Non-pigmented ciliary epithelial cell (primary cell): ENCODE measurements around the gene SLC6A11.

Experiments used
- DNase-seq: peaks from one replicate; pipeline ENCODE4 v3.0.0-alpha.2; 2010; ENCODE audit warnings: low read depth

Gene SLC6A11

DNA sequence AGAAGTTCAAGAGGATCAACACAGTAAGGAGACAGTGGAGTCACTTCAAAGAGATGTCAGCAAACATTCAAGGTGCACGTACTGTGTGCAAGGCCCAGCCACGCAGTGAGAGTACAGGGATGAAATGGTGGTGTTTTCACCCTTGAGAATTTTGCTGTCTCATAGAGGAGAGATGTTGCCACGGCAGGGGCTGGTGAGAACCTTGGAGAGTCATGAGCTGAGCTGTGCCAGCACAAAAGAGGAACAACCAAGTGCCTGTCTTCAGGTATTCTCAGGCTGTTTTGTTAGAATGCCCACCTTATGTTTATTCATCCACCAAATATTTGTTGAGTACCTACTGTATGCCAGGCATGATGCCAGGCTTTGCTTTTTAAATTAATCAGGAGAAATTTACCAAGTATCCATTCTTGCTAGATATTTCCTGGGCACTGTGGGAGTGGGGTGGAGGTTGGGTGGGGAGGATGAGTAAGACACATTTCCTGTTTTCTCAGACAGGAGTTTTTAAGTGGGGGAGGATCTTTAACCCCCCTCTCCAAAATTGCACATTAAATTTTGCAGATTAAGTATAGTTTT is 72.6 kb downstream of the SLC6A11 start:
- no peak for DNase-seq

DNA sequence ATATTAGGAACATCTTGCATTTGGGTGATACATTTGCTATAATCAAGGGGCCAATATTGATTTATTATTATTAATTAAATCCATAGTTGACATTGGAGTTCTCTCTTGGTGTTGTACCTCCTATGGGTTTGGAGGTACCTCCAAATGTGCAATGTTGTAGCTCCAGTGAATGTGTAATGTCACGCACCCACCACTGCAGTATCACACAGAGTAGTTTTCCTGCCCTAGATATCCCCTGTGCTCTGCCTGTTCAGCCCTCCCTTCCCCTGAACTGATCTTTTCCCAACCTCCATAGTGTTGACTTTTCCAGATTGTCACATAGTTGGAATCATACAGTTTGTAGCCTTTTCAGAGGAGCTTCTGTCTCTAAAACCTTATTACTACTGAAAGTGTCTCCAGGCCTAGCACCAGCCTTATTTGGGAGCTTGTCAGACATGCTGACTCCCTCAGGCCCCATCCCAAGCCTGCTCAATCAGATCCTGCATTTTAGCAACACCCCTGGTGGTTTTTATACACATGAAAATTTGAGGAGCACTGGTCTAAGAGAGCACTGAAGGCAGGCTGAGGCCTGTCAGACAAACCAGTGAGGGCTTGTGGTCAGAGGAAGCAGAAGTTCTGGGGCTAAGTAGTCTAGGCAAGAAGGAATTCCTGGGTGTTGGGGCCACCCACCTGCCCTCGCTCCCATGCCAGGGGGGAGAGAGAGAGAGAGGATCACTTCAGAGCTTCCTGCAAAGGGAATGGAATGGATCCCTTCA is 73.4 kb downstream of the SLC6A11 start:
- DNase-seq, result no peak

DNA sequence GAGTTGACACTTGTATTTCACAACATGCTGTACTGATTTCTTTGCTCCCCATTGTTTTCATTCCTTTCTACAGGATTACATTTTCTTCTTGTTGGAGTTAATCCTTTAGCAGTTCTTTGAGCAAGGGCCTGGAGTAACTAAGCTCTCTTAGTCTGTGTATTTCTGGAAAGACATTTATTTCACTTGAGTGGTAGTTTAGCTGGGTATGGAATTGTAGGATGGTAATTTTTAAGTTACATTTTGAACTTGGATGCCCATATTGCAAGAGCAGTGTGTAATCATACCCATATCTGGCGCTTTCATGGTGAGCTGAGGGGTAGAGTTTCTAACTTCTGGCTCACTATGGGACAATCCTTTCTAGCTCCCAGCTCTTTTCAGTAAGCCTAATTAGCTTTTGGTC is 74.6 kb downstream of the SLC6A11 start:
- no peak for DNase-seq

DNA sequence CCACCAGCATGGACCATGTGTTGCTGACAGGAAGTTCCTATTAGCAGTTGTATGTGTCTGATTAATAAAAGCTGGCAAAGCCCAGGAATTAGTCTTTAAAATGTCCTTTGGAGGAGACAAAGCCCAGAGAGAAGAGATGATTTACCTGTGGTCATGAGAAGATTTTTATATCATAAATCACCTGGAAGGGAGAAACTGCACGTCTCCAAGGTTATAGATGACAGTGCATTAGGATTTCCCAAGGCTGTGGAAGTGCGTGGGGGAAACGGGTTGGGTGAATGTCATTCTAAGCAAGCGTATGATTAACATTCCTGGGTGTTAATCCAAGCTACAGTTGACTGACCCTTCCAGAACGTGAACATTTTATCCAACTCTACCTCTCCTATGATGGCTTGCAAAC is 76.6 kb downstream of the SLC6A11 start:
- no peak for DNase-seq

DNA sequence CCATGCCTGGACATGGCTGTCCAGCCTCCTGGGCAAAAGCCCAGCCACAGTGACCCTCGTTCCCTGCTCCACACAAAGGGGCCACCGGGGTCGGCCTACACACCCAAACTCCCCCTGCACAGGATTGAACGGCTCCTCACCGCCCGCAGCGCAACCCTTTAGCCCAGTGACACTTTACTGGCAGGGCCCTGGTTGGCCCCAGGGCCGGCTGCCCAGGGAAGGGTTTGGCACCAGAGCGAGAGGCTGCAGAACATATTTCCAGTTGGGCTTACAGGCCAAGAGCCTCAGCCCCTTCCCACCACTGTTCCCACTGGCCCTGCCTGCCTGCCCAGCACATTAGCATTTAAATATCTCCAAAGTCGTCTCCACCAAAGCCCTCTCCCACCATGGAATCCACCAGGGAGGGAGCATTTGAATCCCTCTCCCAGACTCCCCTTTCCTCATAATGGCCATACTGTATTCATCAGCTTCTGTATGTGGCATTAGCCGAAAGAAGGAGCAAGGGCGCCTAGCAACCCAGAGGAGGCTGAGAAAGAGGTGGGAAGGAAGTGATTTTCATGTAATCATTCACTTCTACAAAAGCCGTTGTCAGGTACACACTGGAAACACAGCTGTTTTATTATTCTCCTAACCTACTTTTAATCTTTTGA is 85.4 kb downstream of the SLC6A11 start:
- no peak for DNase-seq

DNA sequence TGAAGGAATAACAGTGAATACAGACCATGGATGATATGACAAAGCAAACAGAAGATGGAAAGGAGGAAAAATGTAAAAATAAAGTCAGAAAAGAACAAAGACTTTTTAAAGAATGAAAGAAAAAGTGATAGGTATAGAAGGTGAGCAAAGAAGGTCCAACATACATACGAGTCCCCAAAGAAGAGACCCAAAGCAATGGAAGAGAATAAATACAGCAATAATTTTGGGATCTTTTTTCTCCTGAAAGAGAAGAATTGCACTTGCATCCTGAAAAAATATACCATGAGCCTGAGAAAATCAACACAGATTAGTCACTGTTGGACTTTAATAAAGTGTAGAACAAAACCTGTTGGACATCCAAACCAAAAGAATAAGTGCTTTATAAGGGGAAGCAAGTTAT is 91.2 kb downstream of the SLC6A11 start:
- DNase-seq, result no peak

DNA sequence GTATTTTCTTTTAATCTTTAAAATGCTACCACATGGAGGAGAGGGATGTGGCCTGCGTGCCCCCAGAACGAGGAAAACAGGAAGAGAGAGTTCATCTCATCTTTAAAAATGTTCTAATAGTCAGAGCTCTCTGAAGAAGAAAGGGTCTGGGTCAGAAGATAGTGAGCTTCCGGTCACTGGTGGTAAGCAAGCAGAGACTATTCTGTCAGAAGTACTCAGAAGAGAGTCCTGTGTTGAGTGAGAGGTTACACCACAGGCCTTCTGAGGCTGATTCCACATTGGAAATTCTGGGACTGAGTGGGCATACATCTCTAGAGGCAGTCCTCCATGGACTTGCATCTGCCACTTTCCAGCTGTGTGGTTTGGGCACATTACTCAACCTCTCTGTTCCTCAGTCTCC is 94.3 kb downstream of the SLC6A11 start:
- DNase-seq, result no peak

DNA sequence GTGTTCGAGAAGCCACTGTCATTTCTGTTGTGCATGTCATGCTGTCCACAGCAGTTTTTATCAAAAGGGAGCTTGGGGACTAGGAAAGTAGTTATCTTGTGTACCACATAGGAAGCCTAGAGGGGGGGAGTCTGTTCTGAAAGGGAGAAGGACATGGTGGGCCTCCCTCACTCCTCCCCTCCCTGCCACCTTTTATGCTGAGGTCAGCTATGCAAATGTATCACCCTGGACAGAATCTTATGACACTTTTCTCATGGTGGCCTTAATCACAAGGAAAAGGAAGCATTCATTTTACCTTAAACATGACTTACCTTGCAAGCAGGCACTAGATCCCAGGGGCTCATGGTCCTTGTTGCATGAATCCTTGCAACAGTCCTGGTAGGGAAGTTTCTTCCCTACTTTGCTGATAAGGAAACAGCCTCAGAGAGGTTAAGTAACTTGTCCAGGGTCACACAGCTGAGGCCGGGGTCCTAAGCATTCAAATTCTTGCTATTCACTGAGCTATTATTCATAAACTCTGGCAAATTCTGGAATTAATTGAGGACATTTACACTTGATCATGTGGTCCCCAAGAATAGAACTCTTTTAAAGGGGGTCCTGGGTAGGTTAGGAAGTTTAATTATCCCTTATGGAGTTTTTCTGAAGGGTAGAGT is 95.4 kb downstream of the SLC6A11 start:
- DNase-seq, result no peak

DNA sequence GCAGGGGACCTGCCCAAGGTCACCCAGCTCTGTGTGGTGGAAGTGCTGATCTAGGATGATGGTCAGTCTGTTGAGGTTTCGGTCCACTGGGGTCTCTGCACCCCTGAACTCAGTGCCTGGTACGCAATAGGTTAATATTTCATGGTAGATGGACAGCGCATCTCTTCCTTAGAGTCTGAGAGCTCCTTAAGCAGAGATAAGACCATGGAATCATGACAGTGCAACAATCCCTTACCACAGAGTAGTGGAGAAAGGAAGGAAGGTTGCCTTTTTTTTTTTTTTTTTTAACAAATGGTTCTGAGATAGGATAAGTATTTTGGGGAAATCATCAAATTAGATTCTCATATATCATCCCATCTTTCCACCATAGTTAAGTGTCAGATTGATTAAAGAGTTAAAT is 96.8 kb downstream of the SLC6A11 start:
- no peak for DNase-seq

DNA sequence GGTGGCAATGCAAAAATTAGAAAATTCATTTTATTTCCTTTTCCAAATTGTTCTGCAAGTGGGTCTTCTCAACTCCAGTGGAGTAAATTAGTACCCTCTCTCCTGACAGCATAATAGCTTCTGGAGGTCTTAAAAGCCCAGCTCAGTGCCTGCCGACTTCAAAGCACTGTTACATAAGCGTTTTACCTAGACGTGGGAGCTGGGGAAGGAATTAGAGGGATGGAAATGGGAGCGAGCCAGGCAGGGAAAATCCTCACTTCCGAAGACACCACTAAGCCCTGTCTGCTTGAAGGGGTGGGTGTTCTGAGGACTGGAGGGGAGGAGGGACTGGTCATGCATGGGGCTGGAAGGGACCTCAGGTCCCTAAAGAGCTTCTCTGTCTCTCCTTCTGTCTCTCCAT is 99.3 kb downstream of the SLC6A11 start:
- DNase-seq, result no peak

DNA sequence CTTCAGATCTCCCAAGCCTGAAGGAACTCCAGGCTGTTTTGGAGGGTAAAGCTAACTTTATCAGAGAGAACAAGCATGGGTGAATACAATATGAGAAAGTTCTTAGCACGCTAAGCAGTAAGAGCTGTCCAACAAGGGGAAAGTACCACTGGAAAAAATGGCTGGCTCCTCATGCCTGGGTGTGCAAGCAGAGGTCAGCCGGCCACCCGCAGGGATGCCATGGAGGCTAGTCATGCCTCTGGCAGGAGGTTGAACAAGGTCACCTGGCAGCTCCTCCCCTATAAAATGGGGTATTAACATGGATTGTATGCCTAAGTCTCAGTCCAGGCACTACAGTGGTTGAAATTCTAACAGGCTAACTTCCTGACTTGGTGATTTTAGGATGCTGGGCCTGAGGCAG is 101.1 kb downstream of the SLC6A11 start:
- no peak for DNase-seq

DNA sequence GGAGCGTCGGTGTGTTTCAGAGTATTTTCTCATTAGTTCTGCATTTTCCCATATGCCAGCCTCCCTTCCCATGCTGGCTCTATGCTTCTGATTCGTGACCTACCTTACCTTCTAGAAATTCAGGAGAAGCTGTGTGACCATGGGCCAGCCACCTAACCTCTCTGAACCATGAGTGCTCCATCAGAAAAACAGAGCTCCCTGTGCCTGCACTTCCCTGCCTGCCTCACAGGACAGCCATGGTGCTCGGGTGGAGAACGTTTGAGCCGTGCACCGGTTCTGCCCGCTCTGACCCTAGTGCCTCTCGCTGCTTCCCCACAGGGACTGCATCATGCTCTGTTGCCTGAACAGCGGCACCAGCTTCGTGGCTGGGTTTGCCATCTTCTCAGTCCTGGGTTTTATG is 102.0 kb downstream of the SLC6A11 start:
- no peak for DNase-seq

DNA sequence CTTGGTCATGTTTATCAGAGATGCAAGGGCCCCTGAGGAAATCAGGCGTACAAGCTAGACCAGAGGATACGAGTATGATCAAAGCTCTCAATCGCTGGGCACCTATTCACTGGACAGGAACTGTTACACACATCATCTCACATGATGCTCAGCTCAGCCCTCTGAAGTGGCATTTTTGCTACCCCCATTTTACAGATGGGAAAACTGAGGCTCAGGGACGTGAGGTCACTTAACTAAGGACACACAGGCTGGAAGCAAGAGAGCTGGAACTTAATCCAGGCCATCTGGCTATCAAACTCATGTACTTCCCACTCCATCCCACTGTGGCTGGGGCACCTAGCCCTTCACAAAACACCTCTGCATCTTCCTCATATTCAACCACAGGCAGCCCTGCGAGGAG is 103.6 kb downstream of the SLC6A11 start:
- no peak for DNase-seq

DNA sequence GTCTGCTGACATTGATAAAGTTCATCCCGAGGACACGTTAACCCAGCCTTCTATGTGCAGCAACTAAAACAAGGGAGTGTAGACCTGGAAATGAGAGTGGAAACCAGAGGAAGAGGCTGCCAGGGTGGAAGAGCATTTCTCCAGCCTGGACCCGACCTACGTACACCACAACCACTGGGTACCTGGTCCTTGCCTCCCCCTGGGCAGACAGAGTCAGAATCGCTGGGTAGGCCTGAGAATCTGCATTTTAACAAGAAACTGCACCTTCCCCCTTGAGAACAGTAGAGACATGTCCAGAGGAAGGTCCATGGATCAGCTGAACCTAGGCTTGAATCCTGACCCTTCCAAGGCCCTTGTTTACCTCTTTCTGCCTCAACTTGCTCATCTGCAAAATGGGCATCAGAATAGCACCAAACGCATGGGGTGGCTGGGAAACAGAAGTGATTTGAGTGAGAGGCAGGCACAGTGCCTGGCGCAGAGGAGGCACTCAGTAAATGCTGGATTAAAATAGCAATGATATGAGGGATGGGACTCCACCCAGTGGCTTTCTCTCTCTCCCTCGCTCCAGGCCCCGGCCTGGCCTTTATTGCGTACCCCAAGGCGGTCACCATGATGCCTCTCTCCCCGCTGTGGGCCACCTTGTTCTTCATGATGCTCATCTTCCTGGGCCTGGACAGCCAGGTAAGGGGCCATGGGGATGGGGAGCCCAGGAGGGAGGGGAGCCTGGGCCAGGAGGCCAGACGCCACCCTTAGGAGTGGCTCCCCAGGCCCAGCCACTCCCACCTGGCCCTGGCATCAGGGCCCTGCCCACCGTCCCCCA is 109.6 kb downstream of the SLC6A11 start:
- DNase-seq, result no peak

DNA sequence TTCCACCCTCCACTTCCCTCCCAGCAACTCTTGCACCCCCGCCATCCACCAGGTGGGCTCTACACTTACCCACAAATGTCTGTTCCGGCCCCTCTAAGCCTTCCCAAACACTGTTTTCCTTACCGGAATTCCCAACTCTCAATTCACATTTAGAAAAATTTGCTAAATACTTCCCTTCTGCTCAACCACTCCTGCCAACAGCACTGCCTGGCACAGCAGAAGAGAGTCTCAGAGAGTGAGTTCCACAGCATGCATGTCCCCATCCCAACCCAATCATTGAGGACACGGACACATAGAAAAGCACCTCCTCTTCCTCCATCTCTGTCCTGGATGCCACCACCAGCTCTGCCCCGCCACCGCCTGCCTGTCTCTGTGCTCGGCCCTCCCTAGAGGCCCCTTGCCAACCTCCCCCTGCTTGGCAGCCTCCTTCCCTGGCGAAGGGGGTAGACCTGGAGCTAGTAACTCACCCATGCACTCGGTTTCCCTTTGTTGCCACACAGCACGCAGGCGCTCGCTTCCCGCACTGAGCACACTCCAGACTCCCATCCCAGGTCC is 110.3 kb downstream of the SLC6A11 start:
- DNase-seq, result no peak

DNA sequence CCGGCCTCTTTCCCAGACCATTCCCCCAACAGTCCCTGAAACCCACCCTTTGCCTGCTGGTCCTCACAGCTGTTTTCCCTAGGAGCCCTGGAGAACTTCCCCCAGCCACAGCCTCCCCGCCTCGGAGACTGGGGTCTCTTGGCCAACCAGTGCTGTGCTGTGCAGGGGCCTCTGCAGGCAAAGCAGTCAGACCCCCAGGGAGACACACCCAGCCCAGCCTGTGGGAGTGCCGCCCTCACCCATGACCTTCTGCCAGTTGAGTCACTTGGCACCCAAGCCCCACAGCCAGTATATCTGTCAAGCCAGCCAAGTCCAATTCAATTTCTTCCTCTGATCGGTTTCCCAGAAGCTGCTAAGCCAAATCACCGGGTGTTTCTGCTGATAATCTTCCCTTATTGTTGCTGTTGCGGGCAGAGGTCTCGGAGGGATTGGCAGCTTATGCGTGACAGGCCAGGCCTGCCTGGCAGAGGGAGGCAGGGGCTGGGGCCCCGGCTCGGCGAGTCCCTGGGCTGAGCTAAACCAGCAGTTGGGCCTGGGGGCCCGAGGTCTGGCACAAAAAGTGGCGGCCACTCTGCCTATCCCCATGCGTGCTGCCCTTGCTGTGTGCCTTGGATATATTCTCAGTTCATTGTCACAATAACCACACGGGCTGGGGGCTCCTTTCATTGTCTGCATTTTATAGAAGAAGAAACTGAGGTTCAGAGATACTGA is 110.9 kb downstream of the SLC6A11 start:
- DNase-seq, result no peak

DNA sequence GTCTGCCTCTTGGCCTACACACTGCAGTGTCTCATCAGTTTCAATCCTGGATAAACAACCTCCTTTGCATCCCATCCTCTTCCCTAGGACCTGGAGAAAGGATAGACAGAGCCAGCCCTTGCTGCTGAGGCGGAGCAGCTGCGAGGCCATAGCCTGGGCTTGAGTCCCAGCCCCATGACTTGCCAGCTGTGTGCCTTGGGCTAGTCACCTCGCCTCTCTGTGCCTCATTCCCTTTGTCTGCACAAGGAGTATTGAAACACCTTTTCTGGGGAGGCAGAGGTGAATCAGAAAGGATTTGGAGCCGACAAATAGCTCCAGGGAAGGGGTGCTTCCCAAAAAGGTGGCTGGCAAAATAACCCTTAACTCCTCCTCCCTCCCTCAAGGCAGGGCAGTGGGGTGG is 111.5 kb downstream of the SLC6A11 start:
- DNase-seq, result no peak

DNA sequence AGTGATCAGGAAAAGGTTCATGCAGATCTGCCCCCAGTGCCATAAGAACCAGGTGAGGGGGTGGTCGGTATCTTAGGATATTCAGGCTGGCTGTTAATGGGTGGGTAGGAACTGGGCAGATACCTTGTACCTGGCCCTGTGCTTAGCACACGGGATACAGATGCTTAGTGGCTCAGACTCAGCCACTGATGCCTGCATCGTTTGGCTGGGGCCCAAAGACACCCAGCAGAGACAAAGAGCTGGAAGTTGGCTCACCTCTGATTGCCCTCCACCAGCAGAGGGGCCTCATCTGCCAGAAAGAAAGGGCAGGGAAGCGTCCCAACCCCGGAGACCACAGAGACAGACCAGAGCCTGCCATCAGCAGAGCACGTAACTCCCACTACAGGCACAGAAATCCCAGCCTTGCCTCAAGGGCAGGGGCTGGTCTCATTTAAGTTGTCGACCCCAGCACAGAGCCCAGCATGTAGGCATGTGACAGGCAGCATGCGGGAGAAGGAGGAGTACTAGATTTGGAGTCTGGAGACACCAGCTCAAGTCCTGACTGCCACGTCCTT is 112.5 kb downstream of the SLC6A11 start:
- DNase-seq, result no peak

DNA sequence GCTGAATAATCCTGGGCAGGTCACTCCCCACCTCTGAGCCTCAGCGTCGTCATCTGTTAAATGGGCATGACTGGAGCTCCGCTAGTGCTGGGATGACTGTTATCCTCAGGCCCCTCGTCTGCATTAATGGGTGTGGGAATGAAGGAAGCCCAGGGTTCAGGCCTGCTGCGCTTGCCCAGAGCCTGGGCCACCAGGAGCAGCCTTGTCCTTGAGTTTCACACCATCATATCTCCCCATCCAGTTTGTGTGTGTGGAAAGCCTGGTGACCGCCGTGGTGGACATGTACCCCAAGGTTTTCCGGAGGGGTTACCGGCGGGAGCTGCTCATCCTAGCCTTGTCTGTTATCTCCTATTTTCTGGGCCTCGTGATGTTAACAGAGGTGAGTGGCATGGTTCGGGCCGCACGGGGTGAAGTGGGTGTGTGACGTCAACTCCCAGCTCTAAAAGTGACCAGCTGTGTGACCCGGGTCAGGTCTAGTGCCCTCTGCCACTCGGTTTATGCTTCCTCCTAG is 113.0 kb downstream of the SLC6A11 start:
- DNase-seq, result no peak

DNA sequence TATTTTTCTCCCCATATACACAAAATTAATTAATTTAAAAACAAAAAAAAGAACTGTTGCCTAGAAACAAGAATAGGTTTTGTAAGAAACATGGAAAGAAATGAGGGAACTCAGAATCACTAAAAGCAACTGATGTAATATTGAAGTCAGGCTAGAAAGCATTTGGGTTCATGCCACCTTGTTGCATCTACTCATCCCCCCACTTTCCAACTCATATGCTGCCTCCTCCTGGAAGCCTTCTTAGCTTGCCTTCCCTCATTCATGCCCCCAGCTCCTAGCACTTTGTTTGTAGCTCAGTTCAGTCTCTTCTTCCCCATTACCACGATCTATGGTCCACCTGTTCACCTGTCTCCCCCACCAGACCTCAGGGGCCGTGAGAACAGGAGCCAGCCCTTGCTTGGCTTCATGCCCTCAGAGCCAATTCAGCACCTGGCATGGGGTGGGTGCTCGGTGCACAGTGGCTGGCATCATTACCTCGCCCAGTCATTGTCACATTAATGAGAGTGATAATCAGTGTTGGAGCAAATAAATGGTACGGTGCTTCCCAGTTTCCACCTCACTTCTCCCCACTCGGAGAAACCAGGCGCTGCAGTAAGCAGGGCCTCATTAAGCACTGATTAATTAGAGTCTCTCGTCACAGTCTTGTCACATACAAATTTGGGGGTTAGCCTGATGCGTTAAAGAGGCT is 114.1 kb downstream of the SLC6A11 start:
- no peak for DNase-seq
